PFSK-1 (cell line): Measurements from ENCODE around the gene OSR1.

Experiments
- FOXP2 ChIP-seq: optimal IDR thresholded peaks from 2 replicates; pipeline ENCODE3; 2011; ENCODE audit warnings: borderline replicate concordance, control low read depth, inconsistent platforms; ENCODE audit not compliant: insufficient read depth; ENCODE audit errors: extremely low read length, extremely low read depth
- POLR2AphosphoS5 ChIP-seq: IDR thresholded peaks from 2 replicates; pipeline ENCODE4 v1.6.1; 2012; ENCODE audit warnings: low read depth, mild to moderate bottlenecking, control low read depth, low read length, moderate library complexity
- TAF1 ChIP-seq: IDR thresholded peaks from 2 replicates; pipeline ENCODE4 v1.6.1; 2012; ENCODE audit warnings: low read length, control low read depth, borderline replicate concordance; ENCODE audit not compliant: insufficient read depth

DNA sequence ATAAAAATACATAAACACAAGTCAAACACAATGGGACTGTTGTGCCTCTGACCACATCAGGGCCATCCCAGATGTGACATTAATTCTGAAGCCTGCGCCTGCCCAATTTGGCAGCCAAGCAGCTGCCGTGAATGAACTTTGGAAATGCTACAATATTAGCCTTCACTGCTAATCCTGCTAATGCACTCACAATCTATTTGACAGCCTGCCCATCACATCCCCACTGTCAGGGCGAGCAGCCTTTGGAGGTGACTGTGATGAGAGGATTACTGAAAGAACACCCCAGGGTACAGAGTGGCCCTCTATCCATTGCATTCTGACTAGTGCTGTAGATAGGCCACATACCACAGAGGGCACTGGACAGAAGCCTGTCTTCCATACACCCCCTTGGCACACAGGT is 21.6 kb downstream of the OSR1 start:
- TF ChIP-seq TAF1 (no peak), FOXP2 (no peak), POLR2AphosphoS5 (no peak)
